ENCODE data around the gene GART. TPM values are rescaled to one million over a fixed set of nuclear protein-coding genes. Genes with fewer than 3 reads are reported as not detected.

The GART gene
- total and polyA plus RNA-seq, 2 donors (not counting 3 experiments of a cell fraction or from before 2014, with no cell fraction given): 12.0 to 112 TPM

- Histone ChIP-seq H3K27ac (ENCODE audit: insufficient read depth, low read depth, low read length) (no peak overlapping the region), H3K79me2 (ENCODE audit: control insufficient read depth, insufficient read depth, low read length) (peaks cover 68% of the 10 kb centered on the region), H3K9me1 (replicated peaks; ENCODE audit: control insufficient read depth, extremely low read depth, insufficient read depth, low read length) (no peaks in the 10 kb centered on the region), H3K9me3 (replicated peaks; ENCODE audit: control insufficient read depth, insufficient read depth, low read length) (no peaks in the 10 kb centered on the region), H3K36me3 (ENCODE audit: control insufficient read depth in 2 of 2, extremely low read depth in 1 of 2, insufficient read depth in 2 of 2, low read length in 2 of 2) (peaks cover 12 to 47% of the 10 kb centered on the region in 2 experiments), H4K20me1 (replicated peaks; ENCODE audit: control insufficient read depth, extremely low read depth, insufficient read depth, low read length) (peaks cover 10% of the 10 kb centered on the region), H3K27me3 (ENCODE audit: control insufficient read depth in 2 of 2, insufficient read depth in 2 of 2, low read length in 2 of 2) (no peaks in the 10 kb centered on the region), H3K9ac (replicated peaks; ENCODE audit: extremely low read depth, insufficient read depth, low read length) (no peak overlapping the region), H2AFZ (ENCODE audit: low read depth, low read length) (no peak overlapping the region), H3K4me1 (ENCODE audit: control insufficient read depth, extremely low read depth, insufficient read depth, low read length) (no peaks in the 10 kb centered on the region), H3K4me2 (ENCODE audit: insufficient read depth, low read length) (no peak overlapping the region), H3K4me3 (replicated peaks in 1 of 3; ENCODE audit: insufficient read depth in 1 of 3, low read depth in 1 of 3, low read length in 3 of 3) (no peak overlapping the region)
- intact Hi-C loops (cut with micrococcal nuclease): no loop called here
- BruUV-seq (replicated peaks): no TSS peak
- CTCF ChIA-PET: interaction anchor here (1.1 kb wide), 1 partner anchor 43 kb away, joined by 4 read pairs; no protein-coding TSS in a partner anchor
- no peak for TF ChIP-seq CTCF (IDR thresholded peaks at IDR 0.05; ENCODE audit: extremely low read depth in 1 of 2, insufficient read depth in 1 of 2, low read depth in 1 of 2, low read length in 2 of 2)
- no peak for TF ChIP-seq POLR2AphosphoS5 (IDR thresholded peaks at IDR 0.05; ENCODE audit: insufficient read depth, low read depth, low read length)
- no peak for TF ChIP-seq POLR2A (IDR thresholded peaks at IDR 0.05; ENCODE audit: low read depth, low read length)
- TF ChIP-seq FOS (IDR thresholded peaks at IDR 0.05; ENCODE audit: borderline replicate concordance, insufficient read depth, low read length): no peak
- no peak for TF ChIP-seq JUN (IDR thresholded peaks at IDR 0.05; ENCODE audit: borderline replicate concordance, insufficient read depth, insufficient read length, low read depth)
- no peak for TF ChIP-seq MYC (IDR thresholded peaks at IDR 0.05; ENCODE audit: low read depth, low read length)
- TF ChIP-seq MAX (IDR thresholded peaks at IDR 0.05; ENCODE audit: insufficient read depth, insufficient read length): no peak
- no peak for TF ChIP-seq GATA2 (IDR thresholded peaks at IDR 0.05; ENCODE audit: insufficient read depth, insufficient read length, low read depth, low read length)
- TF ChIP-seq EZH2 (IDR thresholded peaks at IDR 0.05; ENCODE audit: borderline replicate concordance, low read depth, low read length, severe bottlenecking): no peak
- dilution Hi-C loops (cut with MboI; ENCODE audit: extremely low pct_ligation_motif_present, low sequenced_read_pairs): no loop called here
- DNase-seq (ENCODE audit: low read depth, low spot score): no peak
- POLR2A ChIA-PET: no interaction called here
- FAIRE-seq: no peak
Observed at GRCh38 chr21:33562389-33562788, 20.5 kb upstream of the GART start.

Data from endothelial cell of umbilical vein (primary cell).